Measurements from ENCODE around the gene TMEM174.

TMEM174 gene

DNA sequence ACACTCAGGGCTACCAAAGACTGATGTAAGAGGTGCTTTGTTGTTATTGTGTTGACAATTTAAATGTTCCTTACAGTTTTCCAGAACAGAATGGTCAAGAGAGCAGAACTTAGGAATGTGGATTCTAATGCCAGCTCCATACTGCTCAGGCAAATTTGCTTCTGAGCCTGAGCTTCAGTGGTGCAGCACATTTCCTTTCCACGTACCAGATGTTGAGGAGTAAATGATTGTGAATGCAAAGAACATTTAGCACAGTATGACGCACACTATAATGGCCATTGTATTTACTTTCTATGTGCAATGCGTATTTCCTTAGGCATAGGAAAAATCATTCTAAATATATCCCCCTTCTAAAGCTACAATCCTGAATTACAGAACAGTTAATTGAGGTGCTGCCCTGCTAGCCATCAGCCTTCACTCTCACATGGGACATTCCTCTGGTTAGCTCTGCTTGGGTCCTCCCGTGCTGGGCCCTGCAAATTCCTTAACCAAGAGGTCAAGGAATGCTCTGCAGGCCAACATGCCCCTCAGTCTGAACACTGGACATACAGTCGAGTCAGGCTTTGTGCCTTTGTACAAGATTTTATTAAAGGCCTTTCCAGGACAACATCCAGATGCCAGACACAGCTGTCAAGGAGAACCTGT lies 21.1 kb upstream of the TMEM174 start:
- TF ChIP-seq CTCF (IDR thresholded peaks at IDR 0.05; ENCODE audit: control insufficient read depth, insufficient read depth, low read depth, low read length, missing control alignments) = no peak
- H3K4me3 ChIP-seq (ENCODE audit: control insufficient read depth, low read depth, low read length) = no peak overlapping the region
- DNase-seq (ENCODE audit: low read depth) = no peak

- no peak for DNase-seq (ENCODE audit: low read depth)
- no peak for TF ChIP-seq CTCF (IDR thresholded peaks at IDR 0.05; ENCODE audit: control insufficient read depth, insufficient read depth, low read depth, low read length, missing control alignments)
- H3K4me3 ChIP-seq (ENCODE audit: control insufficient read depth, low read depth, low read length) = no peak overlapping the region
Observed at GRCh38 chr5:73152411-73153388, 20.3 kb upstream of the TMEM174 start.

DNA sequence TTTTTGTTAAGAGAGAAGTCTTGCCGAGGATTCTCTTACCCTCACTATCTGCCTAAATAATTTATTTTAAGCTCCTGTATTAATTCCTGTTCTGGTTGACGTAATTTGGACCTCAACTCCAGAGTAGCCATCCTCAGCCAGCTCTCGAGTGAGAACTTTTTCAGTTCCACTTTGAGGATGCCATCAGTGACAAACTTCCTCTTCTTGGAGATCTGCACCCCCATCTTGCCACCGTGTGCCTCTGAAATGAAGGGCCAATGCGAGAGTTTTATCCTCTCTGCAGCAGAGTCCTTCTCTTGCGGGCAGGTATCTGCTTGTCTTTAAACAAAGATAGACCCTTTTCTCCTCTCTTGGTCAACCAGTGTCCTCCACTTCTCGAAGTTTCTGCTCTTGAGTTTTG lies 19.5 kb upstream of the TMEM174 start:
- TF ChIP-seq CTCF (IDR thresholded peaks at IDR 0.05; ENCODE audit: control insufficient read depth, insufficient read depth, low read depth, low read length, missing control alignments) = no peak
- H3K4me3 ChIP-seq (ENCODE audit: control insufficient read depth, low read depth, low read length) = no peak overlapping the region
- DNase-seq (ENCODE audit: low read depth) = no peak

- no peak for TF ChIP-seq CTCF (IDR thresholded peaks at IDR 0.05; ENCODE audit: control insufficient read depth, insufficient read depth, low read depth, low read length, missing control alignments)
- no peak overlapping the region for H3K4me3 ChIP-seq (ENCODE audit: control insufficient read depth, low read depth, low read length)
- no peak for DNase-seq (ENCODE audit: low read depth)
Observed at GRCh38 chr5:73154208-73155006, 18.6 kb upstream of the TMEM174 start.

- TF ChIP-seq CTCF (IDR thresholded peaks at IDR 0.05; ENCODE audit: control insufficient read depth, insufficient read depth, low read depth, low read length, missing control alignments) = no peak
- DNase-seq (ENCODE audit: low read depth) = no peak
- no peak overlapping the region for H3K4me3 ChIP-seq (ENCODE audit: control insufficient read depth, low read depth, low read length)
Observed at GRCh38 chr5:73155271-73156222, 17.4 kb upstream of the TMEM174 start.
